A673 (cell line): ENCODE results near the gene ATRIP.

Experiments used
- CTCF ChIP-seq: fragments of 300-800, 200-600 bp; sonication (generic); conservative IDR thresholded peaks from 2 replicates; pipeline ENCODE4 v1.5.1; 2017; ENCODE audit warnings: low read depth, mild to moderate bottlenecking, antibody characterized with exemption, low read length, moderate library complexity, mixed read lengths
- EZH2 ChIP-seq: fragments of 200-600 bp; sonication (generic); IDR thresholded peaks from 2 replicates; pipeline ENCODE4 v1.6.1; 2017; ENCODE audit warnings: borderline replicate concordance, low read depth, mild to moderate bottlenecking, mixed read lengths, antibody characterized with exemption, low read length; ENCODE audit not compliant: poor library complexity, severe bottlenecking

- TF ChIP-seq CTCF (no peak; the same call in 1 of the 2 replicates), EZH2 (no peak)
Measured at GRCh38 chr3:48472923-48473616, 26.5 kb downstream of the ATRIP start.
